SKM-1 (cell line): Measurements from ENCODE around the gene RACGAP1.

ENCODE experiments used
- DNase-seq: peaks from one replicate; lab custom pipeline; 2025; ENCODE audit not compliant: unreplicated experiment; lab: John Stamatoyannopoulos, UW

Gene RACGAP1, protein sequence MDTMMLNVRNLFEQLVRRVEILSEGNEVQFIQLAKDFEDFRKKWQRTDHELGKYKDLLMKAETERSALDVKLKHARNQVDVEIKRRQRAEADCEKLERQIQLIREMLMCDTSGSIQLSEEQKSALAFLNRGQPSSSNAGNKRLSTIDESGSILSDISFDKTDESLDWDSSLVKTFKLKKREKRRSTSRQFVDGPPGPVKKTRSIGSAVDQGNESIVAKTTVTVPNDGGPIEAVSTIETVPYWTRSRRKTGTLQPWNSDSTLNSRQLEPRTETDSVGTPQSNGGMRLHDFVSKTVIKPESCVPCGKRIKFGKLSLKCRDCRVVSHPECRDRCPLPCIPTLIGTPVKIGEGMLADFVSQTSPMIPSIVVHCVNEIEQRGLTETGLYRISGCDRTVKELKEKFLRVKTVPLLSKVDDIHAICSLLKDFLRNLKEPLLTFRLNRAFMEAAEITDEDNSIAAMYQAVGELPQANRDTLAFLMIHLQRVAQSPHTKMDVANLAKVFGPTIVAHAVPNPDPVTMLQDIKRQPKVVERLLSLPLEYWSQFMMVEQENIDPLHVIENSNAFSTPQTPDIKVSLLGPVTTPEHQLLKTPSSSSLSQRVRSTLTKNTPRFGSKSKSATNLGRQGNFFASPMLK

DNA sequence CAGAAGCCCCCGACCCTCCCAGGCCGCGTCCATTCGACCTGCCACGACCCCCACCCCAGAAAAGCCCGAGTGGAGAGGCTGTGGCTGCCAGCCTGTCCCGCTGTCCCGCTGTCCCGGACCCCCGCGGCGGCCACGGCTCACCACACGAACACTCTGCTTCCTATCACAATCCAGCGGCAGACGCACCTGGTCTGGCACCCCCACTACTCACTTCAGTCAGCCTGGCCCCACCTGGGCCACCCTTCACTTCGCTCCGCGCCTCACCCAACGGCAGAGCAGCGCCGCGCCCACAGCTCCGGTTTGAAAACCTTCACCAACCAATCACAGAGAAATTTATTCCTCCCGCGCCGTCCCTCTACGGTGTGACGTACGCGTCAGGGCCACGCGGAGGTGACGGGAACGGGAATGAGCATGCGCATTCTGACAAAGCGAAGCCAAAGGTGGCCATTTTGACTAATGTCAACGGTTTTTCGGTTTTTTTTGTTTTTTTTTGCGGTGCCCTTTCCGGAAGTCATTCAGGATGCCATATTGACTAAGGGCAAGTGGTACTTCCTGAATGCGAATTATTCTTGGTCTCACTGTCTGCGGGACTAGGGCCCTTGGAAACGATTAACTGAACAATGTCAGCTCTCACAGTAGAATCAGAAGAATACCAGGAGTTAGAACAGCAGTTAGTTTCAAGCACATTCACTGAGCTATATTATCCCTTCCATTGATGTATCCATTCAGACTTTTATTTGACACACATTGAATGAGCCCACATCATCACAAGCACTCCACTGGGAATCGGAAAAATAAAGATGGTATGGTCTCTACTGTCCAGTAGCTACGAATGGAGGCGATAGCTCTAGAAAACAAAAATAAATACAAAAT lies at the start of gene RACGAP1:
TSS of gene RACGAP1 (minus strand) at position 308 of the 873 bp plus-strand sequence. CDS start 8,779 bp downstream, outside the sequence.
- peak; percentile 36 for DNase-seq

DNA sequence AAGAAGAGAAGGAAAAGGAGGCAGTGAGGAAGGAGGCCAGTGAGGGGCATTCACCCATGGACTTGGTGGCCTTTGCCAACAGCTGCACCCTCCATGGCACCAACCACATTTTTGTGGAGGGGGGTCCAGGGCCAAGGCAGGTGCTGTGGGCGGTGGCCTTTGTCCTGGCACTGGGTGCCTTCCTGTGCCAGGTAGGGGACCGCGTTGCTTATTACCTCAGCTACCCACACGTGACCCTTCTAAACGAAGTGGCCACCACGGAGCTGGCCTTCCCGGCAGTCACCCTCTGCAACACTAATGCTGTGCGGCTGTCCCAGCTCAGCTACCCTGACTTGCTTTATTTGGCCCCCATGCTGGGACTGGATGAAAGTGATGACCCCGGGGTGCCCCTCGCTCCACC lies 48.4 kb upstream of the RACGAP1 start:
- DNase-seq, result no peak

DNA sequence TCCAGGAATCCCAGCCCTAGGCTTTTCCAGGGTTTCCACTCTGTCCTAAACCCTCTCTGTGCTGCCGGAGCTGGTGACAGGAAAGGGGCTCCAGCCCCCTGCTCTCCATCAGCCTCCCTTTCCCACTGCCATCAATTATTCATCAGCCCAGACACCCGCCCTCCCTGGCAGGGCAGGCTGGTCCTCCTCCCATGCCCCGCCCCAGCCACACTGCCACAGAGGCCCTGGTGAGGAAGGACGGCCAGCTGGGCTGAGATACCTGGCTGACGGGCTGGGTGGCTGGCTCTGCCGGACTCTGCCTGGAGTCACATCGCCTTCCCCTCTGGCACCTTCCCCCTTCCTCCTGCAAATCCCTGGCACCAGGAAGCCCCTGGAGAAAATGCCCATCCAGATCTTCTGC lies 47.9 kb upstream of the RACGAP1 start:
- DNase-seq, result no peak

DNA sequence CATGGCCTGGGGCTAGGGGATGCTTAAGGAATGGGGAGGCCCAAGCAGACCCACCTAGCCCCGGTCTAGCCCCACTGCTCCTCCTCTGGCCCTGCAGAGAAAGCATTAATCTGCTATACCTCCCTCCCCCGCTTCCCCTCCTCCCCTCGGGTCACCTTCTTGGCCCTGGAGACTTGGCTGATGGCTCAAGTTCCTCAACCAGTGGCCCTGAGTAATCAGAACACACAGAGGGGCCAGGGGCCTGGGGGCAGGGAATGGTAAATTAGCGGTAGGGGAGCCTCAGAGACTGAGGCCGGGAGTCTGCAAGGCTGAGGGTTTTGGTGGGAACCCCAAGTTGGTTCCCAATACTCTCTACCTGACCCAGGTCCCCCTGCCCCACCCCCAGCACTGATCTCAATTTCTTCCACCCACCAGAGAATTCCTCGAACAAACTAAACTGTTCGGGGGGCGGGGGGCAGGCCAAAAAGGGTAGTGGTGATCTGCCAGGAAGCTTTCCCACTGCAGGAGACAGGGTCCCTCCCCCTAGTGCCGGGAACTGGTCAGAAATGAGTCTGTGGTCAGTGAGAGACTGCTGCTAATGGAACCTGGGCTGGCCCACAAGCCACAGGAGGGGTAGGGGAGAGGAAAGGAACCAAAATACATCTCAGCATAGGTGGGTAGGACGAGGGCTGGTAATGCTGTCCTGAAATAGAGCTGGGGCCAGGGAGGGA lies 47.1 kb upstream of the RACGAP1 start:
- DNase-seq, result no peak

DNA sequence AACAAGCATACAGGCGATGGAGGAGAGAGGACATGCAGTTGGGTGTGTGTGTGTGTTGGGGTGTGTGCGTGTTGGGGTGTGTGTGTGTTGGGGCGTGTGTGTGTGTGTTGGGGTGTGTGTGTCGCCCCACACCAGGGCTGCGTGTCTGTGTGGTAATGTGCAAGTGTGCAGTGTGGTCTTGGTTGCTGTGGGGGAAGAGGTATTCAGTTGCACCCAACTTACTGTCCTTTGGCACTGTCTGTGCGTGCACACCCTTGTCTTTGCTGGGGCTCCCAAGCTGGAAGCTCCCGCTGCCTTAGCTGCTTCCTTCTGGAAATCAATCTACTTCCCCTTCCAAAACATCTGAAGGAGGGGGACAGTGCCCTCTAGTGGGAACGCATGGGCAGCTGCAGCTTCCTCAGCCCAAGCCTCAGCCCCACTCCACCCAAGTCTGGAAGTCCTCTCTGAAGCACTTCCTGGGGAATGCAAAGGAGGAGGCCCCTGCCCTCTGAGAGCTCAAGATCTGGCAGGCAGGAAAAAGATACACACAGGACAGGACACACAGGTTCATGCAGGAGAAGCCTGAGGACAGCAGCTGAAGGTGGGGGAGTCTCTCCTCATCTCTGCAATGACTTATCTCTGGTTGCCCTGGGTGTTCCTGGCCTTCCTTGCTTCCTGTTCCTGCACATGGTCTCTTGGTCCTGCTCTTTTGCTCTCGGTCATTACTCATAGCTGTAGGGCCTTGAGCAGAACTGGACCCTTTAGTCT lies 45.2 kb upstream of the RACGAP1 start:
- peak; percentile 49 for DNase-seq

DNA sequence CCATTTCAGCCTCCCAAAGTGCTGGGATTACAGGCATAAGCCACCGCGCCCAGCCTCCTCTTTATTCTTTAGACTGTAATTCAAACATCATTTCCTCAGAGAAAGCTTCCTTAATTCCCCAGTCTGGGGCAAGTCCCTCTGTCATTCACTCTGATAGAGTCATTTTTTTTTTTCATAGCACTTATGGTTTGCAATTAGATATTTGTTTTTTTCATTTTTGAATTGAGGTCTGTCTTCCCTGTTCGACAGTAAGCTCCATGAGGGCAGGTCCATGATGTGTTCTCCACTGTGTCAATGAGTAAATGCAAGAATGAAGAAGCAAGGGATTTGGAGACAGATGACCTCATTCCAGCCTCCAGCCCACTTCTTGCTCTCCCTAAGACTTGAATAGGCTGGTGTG lies 44.2 kb upstream of the RACGAP1 start:
- DNase-seq, result no peak

DNA sequence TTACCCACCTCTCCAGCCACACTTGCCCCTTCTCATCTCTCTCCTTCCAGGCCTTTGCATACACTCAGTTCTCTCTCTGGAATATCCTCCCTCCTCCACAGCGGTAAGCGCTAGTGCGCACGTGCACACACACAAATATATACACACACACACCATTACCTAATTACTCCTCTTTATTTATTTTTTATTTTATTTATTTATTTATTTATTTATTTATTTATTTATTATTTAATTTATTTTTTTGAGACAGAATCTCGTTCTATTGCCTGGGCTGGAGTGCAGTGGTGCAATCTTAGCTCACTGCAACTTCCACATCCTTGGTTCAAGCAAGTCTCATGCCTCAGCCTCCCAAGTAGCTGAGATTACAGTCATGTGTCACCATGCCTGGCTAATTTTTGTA lies 43.8 kb upstream of the RACGAP1 start:
- no peak for DNase-seq

DNA sequence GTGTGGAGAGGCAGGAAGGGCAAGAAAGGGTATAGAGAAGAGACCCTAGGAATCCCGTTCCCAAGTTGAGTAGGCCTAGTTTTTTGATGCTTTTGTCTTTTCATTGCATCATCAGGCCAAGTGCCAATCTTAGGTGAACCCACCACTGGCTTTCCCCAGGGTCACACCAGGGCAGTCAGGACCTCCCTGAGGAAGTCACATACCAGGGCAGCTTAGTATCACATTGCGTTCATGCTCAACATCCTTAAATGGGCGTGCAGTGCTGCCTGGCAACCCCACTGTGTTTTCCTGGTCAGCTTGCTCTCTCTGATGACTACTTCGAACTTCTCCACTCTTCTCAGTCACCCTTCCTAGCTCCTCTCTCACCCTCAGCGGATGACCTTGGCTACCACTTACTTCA lies 41.1 kb upstream of the RACGAP1 start:
- DNase-seq, result no peak

DNA sequence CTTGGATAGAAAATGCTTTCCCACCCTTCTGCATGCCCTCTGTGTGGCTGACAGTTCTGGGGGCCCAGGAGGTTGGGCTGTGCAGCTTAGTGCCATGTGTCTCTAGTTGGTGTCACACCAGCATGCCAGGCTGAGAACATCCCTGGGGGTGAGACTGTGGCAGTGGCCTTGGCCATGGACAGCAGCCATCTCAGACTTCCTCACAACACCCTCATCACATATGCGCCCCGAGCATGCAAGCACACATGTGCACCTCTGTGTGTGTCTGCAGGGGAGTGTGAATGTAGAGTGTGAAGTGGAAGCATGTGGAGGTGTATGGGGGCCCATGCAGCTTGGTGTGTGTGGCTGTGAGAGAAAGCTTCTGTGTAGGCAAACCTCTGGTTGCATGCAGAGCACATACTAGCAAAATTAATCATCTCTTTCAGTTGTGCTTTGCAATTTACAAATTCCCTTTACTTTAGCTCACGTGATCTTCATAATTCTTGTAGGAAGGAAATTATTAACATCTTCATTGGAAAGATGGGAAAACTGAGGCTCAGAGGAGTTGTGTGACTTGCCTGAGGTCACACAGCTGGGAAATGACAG lies 40.5 kb upstream of the RACGAP1 start:
- DNase-seq, result no peak

DNA sequence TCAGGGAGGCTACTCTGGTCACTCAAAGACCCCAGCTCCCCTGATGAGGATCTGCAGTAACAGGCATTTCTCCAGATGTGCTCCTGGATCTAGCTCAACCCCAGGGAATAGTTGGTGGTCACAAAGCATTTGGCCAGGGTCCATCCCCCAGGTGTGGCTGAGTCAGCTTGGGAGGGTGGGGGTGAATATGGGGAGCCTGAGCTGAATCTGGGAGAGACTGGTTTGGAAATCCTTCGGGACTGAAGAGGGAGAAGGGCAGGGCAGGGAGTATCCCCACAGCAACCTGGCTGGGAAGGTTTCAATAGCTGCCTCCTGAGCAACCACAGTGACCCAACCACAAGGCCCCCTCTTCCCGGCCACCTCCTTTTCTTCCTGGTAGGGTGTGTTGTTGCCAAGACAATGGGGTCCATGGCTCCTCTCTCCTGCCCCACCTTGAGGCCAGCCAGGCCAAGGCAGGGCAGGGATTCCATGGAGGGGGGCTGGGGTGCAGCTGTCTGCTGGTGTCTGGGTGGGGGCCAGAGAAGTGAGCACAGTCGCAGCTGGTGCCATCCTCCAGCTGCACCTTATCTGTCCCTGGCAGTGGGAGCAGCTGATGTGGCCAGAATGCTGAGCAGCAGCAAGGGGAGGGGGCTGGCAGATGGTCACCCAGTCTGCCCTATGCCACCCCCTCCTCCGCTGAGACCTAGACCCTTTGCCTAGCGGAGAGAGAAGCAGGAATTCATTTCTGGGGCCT lies 37.6 kb upstream of the RACGAP1 start:
- DNase-seq, result no peak

DNA sequence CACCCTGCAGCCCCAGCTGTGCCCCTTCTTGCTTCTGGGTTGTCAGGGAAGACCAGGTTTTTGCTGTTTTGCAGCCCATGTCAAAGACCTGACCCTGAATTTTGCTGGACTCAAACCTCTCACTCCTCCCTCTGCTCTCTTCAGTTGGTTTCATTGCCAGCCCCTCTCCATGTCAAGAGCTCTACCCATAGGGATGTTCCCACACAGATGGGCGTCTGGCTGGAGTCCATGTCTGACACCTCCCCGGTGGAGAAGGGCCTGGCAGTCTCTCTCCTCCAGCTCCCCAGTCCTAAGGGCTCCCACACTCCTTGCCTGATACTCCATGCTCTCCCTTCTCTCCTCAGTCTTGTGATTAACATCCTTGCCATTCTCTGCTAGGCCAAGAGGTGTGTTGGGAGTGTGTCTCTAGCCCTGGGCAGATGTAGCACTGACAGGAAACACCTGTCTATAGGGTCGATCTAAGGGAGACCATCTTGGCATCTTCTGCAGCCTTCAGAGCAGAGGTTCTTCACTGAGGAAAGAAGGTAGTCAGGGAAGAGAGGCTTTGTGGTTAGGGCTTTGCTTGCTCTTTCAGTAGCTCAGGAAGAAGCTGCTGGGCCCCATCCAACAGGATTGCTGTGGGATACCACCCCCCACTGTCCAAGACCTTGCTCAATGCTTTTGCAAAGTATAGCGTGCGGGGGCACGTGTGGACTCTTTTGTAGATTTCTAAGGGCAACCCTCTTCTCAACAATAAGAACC lies 36.8 kb upstream of the RACGAP1 start:
- DNase-seq, result no peak

DNA sequence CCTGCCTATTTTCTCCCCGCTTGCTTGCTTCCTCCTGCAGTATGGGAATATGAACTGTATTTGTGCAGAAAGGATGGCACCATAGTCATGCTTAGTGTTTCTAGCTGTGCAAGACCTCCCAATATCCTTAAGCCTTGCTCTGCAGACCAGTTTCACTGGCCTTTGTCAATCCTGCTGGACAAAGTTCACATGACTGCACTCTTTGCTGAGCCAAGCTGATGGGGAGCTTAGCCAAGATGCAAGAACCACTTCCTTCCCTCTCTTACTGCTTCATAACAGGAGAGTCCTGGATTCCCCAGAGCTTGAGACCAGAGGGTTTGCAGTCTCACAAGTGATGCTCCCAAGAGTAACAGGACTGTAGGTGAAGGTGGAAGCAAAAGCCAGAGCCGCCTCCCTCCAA lies 35.9 kb upstream of the RACGAP1 start:
- no peak for DNase-seq

DNA sequence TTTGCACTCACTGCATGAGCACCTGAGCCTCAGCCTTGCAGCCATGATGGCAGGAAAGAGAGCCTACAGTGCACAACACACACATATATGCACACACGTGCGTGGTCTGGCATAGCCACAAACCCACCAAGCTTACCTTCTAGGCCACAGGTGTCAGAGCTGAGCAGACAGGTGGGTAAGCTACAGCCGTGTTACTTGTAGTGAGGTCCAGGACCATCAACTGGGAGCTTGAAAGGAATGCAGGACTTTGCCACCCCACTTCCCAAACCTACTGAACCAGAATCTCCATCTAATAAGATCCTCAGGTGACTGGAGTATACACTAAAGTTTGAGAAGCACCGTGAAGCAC lies 34.8 kb upstream of the RACGAP1 start:
- no peak for DNase-seq

DNA sequence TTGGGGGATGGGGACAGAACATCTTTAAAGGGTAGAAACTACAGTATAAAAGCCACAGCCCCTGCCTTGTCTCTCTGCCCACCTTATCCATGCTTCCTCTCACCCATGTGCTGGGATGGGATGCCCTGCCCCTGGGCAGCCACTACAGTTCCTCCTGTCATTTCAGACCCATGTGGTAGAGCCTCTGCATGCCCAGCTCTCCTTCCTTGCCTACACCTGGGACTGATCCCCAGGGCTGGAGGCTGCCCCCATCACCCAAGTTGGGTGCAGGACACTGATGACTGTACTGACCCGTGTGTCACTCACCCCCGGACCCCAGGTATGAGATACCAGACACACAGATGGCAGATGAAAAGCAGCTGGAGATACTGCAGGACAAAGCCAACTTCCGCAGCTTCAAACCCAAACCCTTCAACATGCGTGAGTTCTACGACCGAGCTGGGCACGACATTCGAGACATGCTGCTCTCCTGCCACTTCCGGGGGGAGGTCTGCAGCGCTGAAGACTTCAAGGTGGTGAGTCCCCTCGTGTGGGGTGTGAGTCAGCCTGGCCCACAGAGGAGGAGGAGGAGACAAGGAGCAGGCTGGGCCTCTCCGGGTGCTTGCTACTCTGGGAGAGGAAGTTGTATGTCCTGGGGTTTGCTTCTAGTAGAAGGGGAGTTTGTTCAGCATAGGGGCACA lies 34.3 kb upstream of the RACGAP1 start:
- no peak for DNase-seq

DNA sequence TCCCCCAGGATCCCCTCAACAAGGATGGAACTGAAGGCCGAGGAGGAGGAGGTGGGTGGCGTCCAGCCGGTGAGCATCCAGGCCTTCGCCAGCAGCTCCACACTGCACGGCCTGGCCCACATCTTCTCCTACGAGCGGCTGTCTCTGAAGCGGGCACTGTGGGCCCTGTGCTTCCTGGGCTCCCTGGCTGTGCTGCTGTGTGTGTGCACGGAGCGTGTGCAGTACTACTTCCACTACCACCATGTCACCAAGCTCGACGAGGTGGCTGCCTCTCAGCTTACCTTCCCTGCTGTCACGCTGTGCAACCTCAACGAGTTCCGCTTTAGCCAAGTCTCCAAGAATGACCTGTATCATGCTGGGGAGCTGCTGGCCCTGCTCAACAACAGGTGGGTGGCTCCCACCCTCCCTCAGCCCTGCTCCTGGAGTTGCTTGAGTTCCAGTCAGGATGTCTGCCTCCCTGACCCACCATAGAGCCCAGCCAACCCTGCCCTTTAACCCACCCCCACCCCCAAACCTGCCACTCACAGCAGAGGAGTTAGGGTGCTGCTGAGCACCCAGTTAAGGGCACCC lies 33.5 kb upstream of the RACGAP1 start:
- no peak for DNase-seq

DNA sequence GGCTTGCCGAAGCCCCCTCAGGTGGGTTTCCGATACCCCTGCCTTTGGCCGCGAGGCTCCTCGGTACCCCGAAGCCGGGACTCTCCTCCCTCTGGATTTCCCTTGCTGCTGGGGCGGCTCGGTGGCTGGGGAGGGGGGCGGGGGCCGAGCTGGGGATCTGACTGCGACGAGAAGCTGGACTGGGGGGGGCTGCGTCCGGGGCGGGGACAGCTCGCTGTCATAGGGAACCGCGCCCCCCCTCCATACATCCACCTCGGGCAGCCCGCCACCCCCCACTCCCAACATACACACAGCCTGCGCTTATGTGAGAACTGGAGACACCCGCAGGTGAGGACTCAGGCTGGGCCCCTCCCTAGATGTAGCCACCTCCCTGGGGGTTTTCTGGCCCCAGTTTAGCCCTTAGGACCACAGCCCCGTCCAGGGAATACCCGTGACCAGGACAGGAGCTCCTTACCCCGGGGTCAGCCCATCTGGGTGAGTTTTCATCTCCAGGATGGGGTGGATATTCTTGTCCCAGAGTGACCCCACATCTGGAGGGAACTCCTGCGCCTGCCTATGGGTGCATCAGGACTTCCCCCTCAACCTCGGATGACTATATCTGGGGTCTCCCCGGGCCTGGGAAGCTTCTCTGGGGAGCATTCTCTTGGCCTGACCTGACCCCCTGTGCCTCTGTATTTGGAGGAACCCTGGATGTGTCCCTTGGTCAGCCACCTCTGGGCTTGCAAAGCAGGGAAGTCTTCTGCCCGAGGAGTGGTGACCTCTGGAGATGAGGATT lies 32.8 kb upstream of the RACGAP1 start:
- DNase-seq, result no peak
